ENCODE measurements around the gene SFTPA1.
"Not testable (repeated sequence)": the region's sequence is repeated elsewhere in the genome, so short reads cannot be mapped to it uniquely, and the experiment has no call there.

SFTPA1 gene

DNA sequence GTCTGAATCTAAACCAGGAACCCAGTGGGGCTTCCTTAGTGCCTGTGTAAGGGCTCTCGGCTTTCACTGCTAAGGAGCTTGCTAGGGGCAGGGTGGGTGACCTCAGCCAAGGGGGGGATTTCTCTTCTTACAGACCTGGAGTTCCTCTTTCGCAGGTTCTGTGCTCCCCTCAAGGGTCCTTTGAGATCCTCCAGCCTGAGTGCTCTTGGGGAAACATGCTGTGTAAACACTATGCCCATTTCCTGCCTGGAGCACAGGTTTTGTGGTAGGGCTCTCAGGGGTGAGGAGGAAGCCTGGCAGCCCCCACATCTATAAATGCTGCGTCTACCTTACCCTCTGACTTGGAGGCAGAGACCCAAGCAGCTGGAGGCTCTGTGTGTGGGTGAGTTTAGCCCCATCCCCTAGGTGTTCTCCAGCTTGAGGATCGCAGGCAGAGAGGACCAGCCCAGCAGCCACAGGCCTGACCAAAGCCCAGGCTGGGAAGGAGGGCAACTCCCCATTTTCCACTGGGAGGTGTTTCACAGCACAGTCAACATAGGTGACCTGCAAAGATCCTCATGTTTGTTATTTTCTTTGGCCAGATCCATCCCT is at the start of gene SFTPA1:
Gene SFTPA1, plus strand, starts transcription at position 339 of the 591 bp plus-strand sequence. CDS start 887 bp downstream, outside the sequence.
- peak; percentile 17 for DNase-seq (ENCODE audit: extremely low spot score)
- CTCF ChIA-PET, result no interaction called here
- TF ChIP-seq, protein P1, sequence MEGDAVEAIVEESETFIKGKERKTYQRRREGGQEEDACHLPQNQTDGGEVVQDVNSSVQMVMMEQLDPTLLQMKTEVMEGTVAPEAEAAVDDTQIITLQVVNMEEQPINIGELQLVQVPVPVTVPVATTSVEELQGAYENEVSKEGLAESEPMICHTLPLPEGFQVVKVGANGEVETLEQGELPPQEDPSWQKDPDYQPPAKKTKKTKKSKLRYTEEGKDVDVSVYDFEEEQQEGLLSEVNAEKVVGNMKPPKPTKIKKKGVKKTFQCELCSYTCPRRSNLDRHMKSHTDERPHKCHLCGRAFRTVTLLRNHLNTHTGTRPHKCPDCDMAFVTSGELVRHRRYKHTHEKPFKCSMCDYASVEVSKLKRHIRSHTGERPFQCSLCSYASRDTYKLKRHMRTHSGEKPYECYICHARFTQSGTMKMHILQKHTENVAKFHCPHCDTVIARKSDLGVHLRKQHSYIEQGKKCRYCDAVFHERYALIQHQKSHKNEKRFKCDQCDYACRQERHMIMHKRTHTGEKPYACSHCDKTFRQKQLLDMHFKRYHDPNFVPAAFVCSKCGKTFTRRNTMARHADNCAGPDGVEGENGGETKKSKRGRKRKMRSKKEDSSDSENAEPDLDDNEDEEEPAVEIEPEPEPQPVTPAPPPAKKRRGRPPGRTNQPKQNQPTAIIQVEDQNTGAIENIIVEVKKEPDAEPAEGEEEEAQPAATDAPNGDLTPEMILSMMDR (IDR thresholded peaks at IDR 0.05; ENCODE audit: control extremely low read depth, extremely low read depth, low read depth, missing control alignments), result no peak
- POLR2A ChIA-PET, result no interaction called here

DNA sequence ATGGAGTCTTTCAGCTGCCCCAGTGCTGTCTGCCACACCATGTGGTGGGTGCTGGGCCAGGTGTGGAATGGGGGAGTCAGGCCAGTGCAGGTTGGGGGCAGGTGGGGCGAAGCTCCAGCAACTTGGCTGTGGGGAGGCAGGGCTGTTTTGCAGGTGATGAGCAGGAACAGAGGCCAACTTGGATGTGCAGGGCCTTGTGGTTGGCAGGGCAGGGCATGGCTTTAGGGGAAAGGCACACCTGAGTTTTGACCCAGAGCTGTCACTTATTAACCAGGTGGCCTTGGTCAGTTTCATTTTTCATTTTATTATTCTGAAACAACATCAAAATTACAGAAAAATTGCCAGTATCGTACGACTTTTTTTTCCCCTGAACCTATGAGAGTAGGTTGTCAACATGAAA is 49.5 kb upstream of the SFTPA1 start:
- TF ChIP-seq, protein P1 (IDR thresholded peaks at IDR 0.05; ENCODE audit: control extremely low read depth, extremely low read depth, low read depth, missing control alignments), result no peak
- ChIA-PET CTCF (no interaction called here), POLR2A (no interaction called here)
- no peak for DNase-seq (ENCODE audit: extremely low spot score)

DNA sequence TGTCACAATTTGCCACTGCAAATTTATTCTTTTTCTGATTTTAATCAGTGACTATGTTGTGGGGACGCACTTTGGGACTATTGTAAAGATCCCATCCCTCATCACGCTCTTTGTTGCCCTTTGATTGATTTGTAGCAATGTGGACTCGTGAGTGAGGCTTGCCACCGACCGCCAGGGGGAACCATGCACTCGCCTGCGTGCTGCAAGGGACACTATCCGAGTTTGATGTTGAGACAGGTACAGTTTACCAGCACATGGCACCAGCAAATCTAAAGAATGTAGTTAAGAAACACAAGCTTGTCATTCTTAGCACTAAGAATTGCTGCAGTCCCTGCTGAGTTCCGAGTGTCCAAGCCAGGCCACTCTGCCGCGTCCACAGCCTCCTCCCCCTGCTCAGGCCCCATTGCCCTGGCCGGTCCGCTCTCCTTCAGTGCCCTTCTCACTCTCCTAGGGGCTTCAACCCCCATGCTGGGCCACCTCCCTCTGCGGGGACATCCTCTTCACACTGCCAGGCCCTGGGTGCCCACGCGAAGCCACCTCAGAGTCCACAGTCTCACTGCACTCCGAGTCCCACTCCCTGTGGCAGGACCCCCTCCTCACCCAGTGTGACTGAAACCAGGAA is 48.5 kb upstream of the SFTPA1 start:
- CTCF ChIA-PET, result interaction anchor here (1.0 to 2.8 kb wide), 5 partner anchors 10 to 699 kb away, joined by 3 to 14 read pairs (median 3); no protein-coding TSS in a partner anchor
- POLR2A ChIA-PET, result no interaction called here
- TF ChIP-seq, protein P1 (IDR thresholded peaks at IDR 0.05; ENCODE audit: control extremely low read depth, extremely low read depth, low read depth, missing control alignments), result peak; percentile 90
- DNase-seq (ENCODE audit: extremely low spot score), result peak; percentile 62

DNA sequence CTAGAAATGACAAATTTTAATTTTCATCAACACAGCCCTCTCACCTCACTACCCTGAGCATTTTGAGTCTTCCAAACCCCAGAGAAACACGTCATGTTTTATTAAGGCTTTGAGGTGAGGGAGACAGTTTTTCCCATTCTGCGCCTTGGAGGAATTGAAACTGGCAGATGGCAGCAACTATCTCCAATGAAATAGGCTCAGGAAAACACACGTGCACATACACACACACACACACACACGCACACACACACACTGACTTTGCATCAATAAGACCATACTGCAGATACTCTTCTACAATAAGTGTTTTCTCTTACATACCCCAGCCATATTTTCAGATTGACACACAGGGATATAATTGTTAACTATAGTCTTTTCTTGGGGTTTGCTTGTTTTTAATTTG is 47.3 kb upstream of the SFTPA1 start:
- TF ChIP-seq, protein P1 (IDR thresholded peaks at IDR 0.05; ENCODE audit: control extremely low read depth, extremely low read depth, low read depth, missing control alignments), result no peak
- CTCF ChIA-PET, result interaction anchor here (1.0 to 2.8 kb wide), 4 partner anchors 11 to 698 kb away, joined by 3 to 14 read pairs (median 4); no protein-coding TSS in a partner anchor
- no peak for DNase-seq (ENCODE audit: extremely low spot score)
- POLR2A ChIA-PET, result no interaction called here

DNA sequence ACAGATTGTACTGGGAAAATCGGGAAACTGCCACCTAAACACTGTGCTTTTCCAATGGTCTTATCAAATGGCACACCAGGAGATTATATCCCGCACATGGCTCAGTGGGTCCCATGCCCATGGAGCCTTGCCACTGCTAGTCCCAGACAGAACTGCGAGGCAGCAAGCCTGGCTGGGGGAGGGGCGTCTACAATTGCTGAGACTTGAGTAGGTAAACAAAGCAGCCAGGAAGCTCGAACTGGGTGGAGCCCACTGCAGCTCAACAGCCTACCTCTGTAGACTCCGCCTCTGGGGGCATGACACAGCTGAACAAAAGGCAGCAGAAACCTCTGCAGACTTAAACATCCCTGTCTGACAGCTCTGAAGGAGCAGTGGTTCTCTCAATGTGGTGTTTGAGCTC is 40.1 kb upstream of the SFTPA1 start:
- DNase-seq (ENCODE audit: extremely low spot score); POLR2A ChIA-PET: not testable (repeated sequence)
- CTCF ChIA-PET, result interaction anchor here (1.2 kb wide), 2 partner anchors 33 to 36 kb away, joined by 3 read pairs; no protein-coding TSS in a partner anchor

DNA sequence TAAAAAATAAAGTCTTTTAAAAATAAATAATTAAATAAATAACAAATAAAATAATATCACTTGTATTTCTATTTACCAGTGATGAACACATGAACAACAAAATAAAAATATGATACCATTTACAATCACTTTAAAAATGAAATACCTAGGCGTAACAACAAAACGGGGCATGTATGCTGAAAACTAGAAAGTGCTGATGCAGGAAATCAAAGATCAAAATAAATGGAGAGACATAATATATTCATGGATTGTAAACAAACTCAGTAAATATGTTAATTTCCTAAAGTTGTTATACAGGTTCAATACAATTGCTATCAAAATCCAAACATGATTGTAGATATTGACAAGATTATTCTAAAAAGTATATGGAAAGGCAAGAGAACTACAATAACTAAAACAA is 31.4 kb upstream of the SFTPA1 start:
- no peak for DNase-seq (ENCODE audit: extremely low spot score)
- ChIA-PET POLR2A (no interaction called here), CTCF (no interaction called here)
- TF ChIP-seq, protein P1 (IDR thresholded peaks at IDR 0.05; ENCODE audit: control extremely low read depth, extremely low read depth, low read depth, missing control alignments), result no peak

DNA sequence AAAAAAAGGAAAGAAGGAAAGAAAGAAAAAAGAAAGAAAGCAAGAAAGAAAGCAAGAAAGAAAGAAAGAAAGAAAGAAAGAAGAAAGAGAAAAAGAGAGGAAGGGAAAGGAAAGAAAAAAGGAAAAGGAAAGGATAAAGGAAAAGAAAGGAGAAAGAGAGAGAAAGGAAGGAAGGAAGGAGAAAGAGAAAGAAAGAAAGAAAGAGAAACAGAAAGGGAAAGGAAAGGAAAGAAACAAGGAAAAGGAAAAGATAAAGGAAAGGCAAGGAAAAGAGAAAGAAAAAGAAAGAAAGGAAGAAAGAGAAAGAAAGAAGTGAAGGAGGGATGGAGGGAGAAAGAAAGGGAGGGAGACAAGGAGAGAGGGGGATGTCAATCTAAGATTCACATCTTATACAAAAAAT is 29.7 kb upstream of the SFTPA1 start:
- no peak for DNase-seq (ENCODE audit: extremely low spot score)
- CTCF ChIA-PET, result no interaction called here
- TF ChIP-seq, protein P1 (IDR thresholded peaks at IDR 0.05; ENCODE audit: control extremely low read depth, extremely low read depth, low read depth, missing control alignments), result no peak
- POLR2A ChIA-PET, result no interaction called here
